ENCODE results near the gene PITRM1.
"Not testable (repeated sequence)": the region's sequence is repeated elsewhere in the genome, so short reads cannot be mapped to it uniquely, and the experiment has no call there.

PITRM1 gene

GRCh38 chr10:3117486-3117885 lies 55.1 kb downstream of the PITRM1 start:
- no peak for DNase-seq

- no peak for DNase-seq
Observed at GRCh38 chr10:3116508-3117100, 56.0 kb downstream of the PITRM1 start.

- no peak for DNase-seq
Observed at GRCh38 chr10:3115685-3116084, 56.9 kb downstream of the PITRM1 start.

GRCh38 chr10:3113343-3113720 lies 59.2 kb downstream of the PITRM1 start:
- no peak for DNase-seq

GRCh38 chr10:3111621-3112163 lies 60.9 kb downstream of the PITRM1 start:
- no peak for DNase-seq

GRCh38 chr10:3110782-3111620 lies 61.6 kb downstream of the PITRM1 start:
- no peak for DNase-seq

- DNase-seq = no peak
Observed at GRCh38 chr10:3109633-3110032, 62.9 kb downstream of the PITRM1 start.

GRCh38 chr10:3109196-3109595 lies 63.4 kb downstream of the PITRM1 start:
- no peak for DNase-seq

- no peak for DNase-seq
Observed at GRCh38 chr10:3108575-3109105, 63.9 kb downstream of the PITRM1 start.

- DNase-seq = no peak
Observed at GRCh38 chr10:3108033-3108432, 64.5 kb downstream of the PITRM1 start.

GRCh38 chr10:3107426-3107961 lies 65.1 kb downstream of the PITRM1 start:
- DNase-seq = no peak

GRCh38 chr10:3106928-3107425 lies 65.6 kb downstream of the PITRM1 start:
- DNase-seq = no peak

GRCh38 chr10:3106328-3106727 lies 66.3 kb downstream of the PITRM1 start:
- DNase-seq = not testable (repeated sequence)

- no peak for DNase-seq
Observed at GRCh38 chr10:3105905-3106304, 66.7 kb downstream of the PITRM1 start.

- no peak for DNase-seq
Observed at GRCh38 chr10:3105166-3105565, 67.4 kb downstream of the PITRM1 start.

GRCh38 chr10:3104251-3104918 lies 68.2 kb downstream of the PITRM1 start:
- no peak for DNase-seq

- no peak for DNase-seq
Observed at GRCh38 chr10:3103646-3104045, 68.9 kb downstream of the PITRM1 start.

- DNase-seq = no peak
Observed at GRCh38 chr10:3102720-3103427, 69.7 kb downstream of the PITRM1 start.

GRCh38 chr10:3100856-3101640 lies 71.5 kb downstream of the PITRM1 start:
- no peak for DNase-seq

GRCh38 chr10:3100093-3100792 lies 72.3 kb downstream of the PITRM1 start:
- no peak for DNase-seq
